NCI-H1694 (cell line): ENCODE results near the gene SH3PXD2A.
"Not testable (repeated sequence)": the region's sequence is repeated elsewhere in the genome, so short reads cannot be mapped to it uniquely, and the experiment has no call there.

Experiments
- DNase-seq: peaks from one replicate; lab custom pipeline; 2025; lab: John Stamatoyannopoulos, UW

SH3PXD2A gene

GRCh38 chr10:103665162-103665889 is 190.1 kb downstream of the SH3PXD2A start:
- no peak for DNase-seq

- peak; percentile 83 for DNase-seq
These were observed 191.6 kb downstream of the SH3PXD2A start for GRCh38 chr10:103663802-103664201.

- DNase-seq, result peak; percentile 57
These were observed 192.1 kb downstream of the SH3PXD2A start for GRCh38 chr10:103663236-103663635.

GRCh38 chr10:103662704-103663103 is 192.7 kb downstream of the SH3PXD2A start:
- DNase-seq, result not testable (repeated sequence)

- DNase-seq, result peak; percentile 40
These were observed 194.0 kb downstream of the SH3PXD2A start for GRCh38 chr10:103661198-103661950.

GRCh38 chr10:103660364-103661197 is 194.8 kb downstream of the SH3PXD2A start:
- no peak for DNase-seq

- peak; percentile 35 for DNase-seq
These were observed 195.6 kb downstream of the SH3PXD2A start for GRCh38 chr10:103659674-103660363.

GRCh38 chr10:103658049-103658577 is 197.3 kb downstream of the SH3PXD2A start:
- DNase-seq, result no peak

- no peak for DNase-seq
These were observed 198.2 kb downstream of the SH3PXD2A start for GRCh38 chr10:103657061-103657591.

GRCh38 chr10:103654925-103655324 is 200.5 kb downstream of the SH3PXD2A start:
- no peak for DNase-seq

- DNase-seq, result no peak
These were observed 201.8 kb downstream of the SH3PXD2A start for GRCh38 chr10:103653581-103654037.

- DNase-seq, result no peak
These were observed 202.6 kb downstream of the SH3PXD2A start for GRCh38 chr10:103652599-103653281.

- DNase-seq, result no peak
These were observed 203.4 kb downstream of the SH3PXD2A start for GRCh38 chr10:103651783-103652476.

GRCh38 chr10:103651333-103651732 is 204.0 kb downstream of the SH3PXD2A start:
- DNase-seq, result no peak

- no peak for DNase-seq
These were observed 205.5 kb downstream of the SH3PXD2A start for GRCh38 chr10:103649654-103650423.

GRCh38 chr10:103648636-103649532 is 206.5 kb downstream of the SH3PXD2A start:
- no peak for DNase-seq

GRCh38 chr10:103648251-103648635 is 207.1 kb downstream of the SH3PXD2A start:
- DNase-seq, result no peak

GRCh38 chr10:103646304-103646703 is 209.1 kb downstream of the SH3PXD2A start:
- no peak for DNase-seq
